Uterus (tissue), 4 donors: ENCODE data around the gene RCE1. TPM values are rescaled to one million over a fixed set of nuclear protein-coding genes. Genes with fewer than 3 reads are reported as not detected.

Experiments used
- DNase-seq, 2 donors: peaks; one replicate each; pipeline ENCODE4 v3.0.0-alpha.2; 2019 to 2020
- H3K27ac ChIP-seq, 2 donors: fragments of 200-600 bp; sonication (generic); 1 replicate in 1 of 2; 2 replicates in 1 of 2; pipeline ENCODE4 v1.5.1; 2016 to 2018
- H3K27me3 ChIP-seq, 2 donors: fragments of 200-600 bp; sonication (generic); one replicate each; pipeline ENCODE4 v1.5.1; 2018 to 2019; ENCODE audit warnings: control low read depth in 1 of 2
- H3K36me3 ChIP-seq, 2 donors: fragments of 200-600 bp; sonication (generic); one replicate each; pipeline ENCODE4 v1.5.1; 2019; ENCODE audit warnings: control low read depth in 1 of 2
- H3K4me1 ChIP-seq, 2 donors: fragments of 200-600 bp; sonication (generic); one replicate each; pipeline ENCODE4 v1.5.1; 2018 to 2019; ENCODE audit warnings: control low read depth in 1 of 2
- H3K4me3 ChIP-seq, 2 donors: fragments of 200-600 bp; sonication (generic); 1 replicate in 1 of 2; 2 replicates in 1 of 2; pipeline ENCODE4 v1.5.1; 2018 to 2019; ENCODE audit warnings: mild to moderate bottlenecking in 1 of 2
- H3K9me3 ChIP-seq, 2 donors: fragments of 200-600 bp; sonication (generic); one replicate each; pipeline ENCODE4 v1.5.1; 2019; ENCODE audit warnings: control low read depth in 1 of 2
- POLR2A ChIP-seq, 2 donors: fragments of 450-650 bp; IDR thresholded peaks; one replicate each; pipeline ENCODE4 v1.6.1; 2016; ENCODE audit warnings: antibody characterized with exemption in 2 of 2, mild to moderate bottlenecking in 1 of 2, moderate library complexity in 1 of 2
- intact Hi-C: fragments of 100-400 bp; cut with DNase I; formaldehyde crosslinking; loops from one replicate; pipeline ENCODE4 v1.15.1; 2023; ENCODE audit warnings: low total_unique reads
- total RNA-seq, 4 donors: library from RNA; depleted of rRNA in 3 of 4; stranded (reverse); fragments of >200 nt in 3 of 4; gene quantifications; one replicate each; pipeline versions ENCODE4 v1.1.0 to v1.2.4, GENCODE V29; 2014 to 2023
- TF ChIP-seq, protein P1 (sequence below), 4 experiments: fragments of 200-600 bp in 2 of 4; fragments of 450-650 bp in 2 of 4; sonication (generic) in 2 of 4; IDR thresholded peaks; one replicate each; pipeline ENCODE4 v1.5.1; 2016 to 2019; ENCODE audit warnings: antibody characterized with exemption in 4 of 4, mild to moderate bottlenecking in 2 of 4, moderate library complexity in 1 of 4
- donor health status: DM: yes; HTN: yes; CAD: no.

The RCE1 gene
- total RNA-seq, 4 donors from 2014 or later = 2.3 to 19.4 (median 13.7) TPM

DNA sequence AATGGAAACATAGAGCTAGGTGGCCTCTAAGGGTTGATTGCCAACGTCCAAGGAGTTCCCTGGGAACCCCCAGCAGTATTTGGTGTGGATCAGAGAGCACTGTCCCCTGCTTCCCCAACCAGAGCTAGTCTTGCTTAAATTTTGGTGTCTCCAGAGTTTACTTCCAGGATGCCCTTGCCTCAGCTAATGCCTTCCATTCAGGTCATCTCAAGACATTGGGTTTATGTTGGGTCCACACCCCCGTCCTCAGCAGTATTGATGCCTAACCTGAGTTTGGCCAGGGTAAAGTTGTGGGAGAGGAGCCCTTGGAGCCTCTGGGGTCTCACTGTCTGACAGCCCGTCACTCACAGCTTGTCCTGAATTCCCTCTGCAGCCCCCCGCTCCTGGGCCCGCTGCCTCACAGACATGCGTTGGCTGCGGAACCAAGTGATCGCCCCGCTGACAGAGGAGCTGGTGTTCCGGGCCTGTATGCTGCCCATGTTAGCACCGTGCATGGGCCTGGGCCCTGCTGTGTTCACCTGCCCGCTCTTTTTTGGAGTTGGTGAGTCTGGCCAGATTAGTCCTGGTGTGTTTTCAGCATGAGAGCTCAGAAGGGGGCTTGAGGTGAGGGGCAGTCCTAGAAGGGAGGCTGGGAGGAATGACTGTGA is 1.4 kb downstream of the RCE1 start:
- Histone ChIP-seq H3K27me3 (no peaks in the 10 kb centered on the region), H3K4me1 (peaks cover 9 to 17% of the 10 kb centered on the region in 2 donors), H3K4me3 (peak overlapping the region in 1 of 2 donors; percentile 96), H3K9me3 (no peaks in the 10 kb centered on the region), H3K27ac (no peak overlapping the region), H3K36me3 (no peaks in the 10 kb centered on the region)
- TF ChIP-seq POLR2A (IDR thresholded peaks at IDR 0.05) = no peak
- TF ChIP-seq, protein P1, sequence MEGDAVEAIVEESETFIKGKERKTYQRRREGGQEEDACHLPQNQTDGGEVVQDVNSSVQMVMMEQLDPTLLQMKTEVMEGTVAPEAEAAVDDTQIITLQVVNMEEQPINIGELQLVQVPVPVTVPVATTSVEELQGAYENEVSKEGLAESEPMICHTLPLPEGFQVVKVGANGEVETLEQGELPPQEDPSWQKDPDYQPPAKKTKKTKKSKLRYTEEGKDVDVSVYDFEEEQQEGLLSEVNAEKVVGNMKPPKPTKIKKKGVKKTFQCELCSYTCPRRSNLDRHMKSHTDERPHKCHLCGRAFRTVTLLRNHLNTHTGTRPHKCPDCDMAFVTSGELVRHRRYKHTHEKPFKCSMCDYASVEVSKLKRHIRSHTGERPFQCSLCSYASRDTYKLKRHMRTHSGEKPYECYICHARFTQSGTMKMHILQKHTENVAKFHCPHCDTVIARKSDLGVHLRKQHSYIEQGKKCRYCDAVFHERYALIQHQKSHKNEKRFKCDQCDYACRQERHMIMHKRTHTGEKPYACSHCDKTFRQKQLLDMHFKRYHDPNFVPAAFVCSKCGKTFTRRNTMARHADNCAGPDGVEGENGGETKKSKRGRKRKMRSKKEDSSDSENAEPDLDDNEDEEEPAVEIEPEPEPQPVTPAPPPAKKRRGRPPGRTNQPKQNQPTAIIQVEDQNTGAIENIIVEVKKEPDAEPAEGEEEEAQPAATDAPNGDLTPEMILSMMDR (IDR thresholded peaks at IDR 0.05) = no peak
- intact Hi-C loops = no loop called here
- no peak for DNase-seq

DNA sequence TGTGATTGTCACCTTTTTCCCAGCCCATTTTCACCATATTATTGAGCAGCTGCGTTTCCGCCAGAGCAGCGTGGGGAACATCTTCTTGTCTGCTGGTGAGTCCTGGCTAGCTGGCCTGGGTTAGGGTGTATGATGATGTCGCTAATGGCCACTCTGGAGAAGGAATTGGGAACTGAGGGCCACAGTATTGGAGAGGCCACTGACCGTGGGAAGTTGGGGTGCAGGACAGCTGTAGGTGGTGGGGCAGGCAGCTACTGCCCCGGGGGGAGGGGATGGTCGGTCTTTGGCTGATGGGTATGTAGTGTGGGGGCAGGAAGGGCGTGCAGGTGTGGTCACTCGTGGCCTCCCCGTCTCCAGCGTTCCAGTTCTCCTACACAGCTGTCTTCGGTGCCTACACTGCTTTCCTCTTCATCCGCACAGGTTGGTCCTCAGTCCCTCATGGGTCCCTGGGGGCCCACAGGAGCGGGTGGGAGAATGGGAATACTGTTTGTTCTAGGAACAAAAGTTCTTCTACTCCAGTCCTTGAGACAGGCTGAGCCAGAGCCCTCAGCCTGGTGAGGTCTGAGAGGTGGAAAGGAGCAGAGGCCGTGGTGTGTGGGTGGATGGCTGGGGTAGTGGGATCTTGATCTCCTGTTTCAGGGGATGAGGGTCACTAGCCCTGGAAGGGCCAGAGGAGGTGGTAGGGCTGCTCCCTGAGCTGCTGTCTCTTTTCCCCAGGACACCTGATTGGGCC is 2.1 kb downstream of the RCE1 start:
- Histone ChIP-seq H3K36me3 (no peaks in the 10 kb centered on the region), H3K27me3 (no peaks in the 10 kb centered on the region), H3K9me3 (no peaks in the 10 kb centered on the region), H3K27ac (no peak overlapping the region), H3K4me1 (peaks cover 9 to 17% of the 10 kb centered on the region in 2 donors), H3K4me3 (no peak overlapping the region)
- TF ChIP-seq POLR2A (IDR thresholded peaks at IDR 0.05) = no peak
- TF ChIP-seq, protein P1 (IDR thresholded peaks at IDR 0.05) = no peak
- no peak for DNase-seq
- intact Hi-C loops = no loop called here

DNA sequence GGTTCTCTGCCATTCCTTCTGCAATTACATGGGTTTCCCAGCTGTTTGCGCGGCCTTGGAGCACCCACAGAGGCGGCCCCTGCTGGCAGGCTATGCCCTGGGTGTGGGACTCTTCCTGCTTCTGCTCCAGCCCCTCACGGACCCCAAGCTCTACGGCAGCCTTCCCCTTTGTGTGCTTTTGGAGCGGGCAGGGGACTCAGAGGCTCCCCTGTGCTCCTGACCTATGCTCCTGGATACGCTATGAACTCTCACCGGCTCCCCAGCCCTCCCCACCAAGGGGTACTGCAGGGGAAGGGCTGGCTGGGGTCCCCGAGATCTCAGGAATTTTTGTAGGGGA is 2.6 kb downstream of the RCE1 start:
- Histone ChIP-seq H3K27me3 (no peaks in the 10 kb centered on the region), H3K36me3 (no peaks in the 10 kb centered on the region), H3K4me1 (peaks cover 9 to 17% of the 10 kb centered on the region in 2 donors), H3K9me3 (no peaks in the 10 kb centered on the region), H3K4me3 (no peak overlapping the region), H3K27ac (no peak overlapping the region)
- TF ChIP-seq, protein P1 (IDR thresholded peaks at IDR 0.05) = no peak
- TF ChIP-seq POLR2A (IDR thresholded peaks at IDR 0.05) = no peak
- intact Hi-C loops = no loop called here
- DNase-seq = no peak

DNA sequence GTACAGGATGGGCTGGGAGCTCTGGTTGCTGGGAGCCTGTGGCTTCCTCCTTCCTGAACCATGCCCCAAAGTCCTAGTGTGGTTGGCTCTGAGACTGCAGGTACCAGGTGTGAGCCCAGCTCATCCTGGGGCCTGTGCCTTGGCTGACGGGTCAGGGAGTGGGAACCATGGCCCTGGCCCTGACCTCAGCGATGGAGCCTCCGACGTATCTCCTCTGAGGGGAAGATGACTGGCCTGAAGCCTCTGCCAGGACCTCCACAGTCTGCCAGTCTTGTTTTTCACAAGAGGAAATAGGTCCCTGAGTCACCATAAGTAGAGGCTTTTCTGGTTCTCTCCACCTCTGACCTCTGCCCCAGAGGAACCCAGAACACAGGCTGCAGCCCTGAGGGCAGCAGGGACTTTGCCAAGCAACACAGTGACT is 3.4 kb downstream of the RCE1 start:
- Histone ChIP-seq H3K4me1 (peaks cover 6 to 15% of the 10 kb centered on the region in 2 donors), H3K4me3 (no peak overlapping the region), H3K27me3 (no peaks in the 10 kb centered on the region), H3K9me3 (no peaks in the 10 kb centered on the region), H3K36me3 (no peaks in the 10 kb centered on the region), H3K27ac (no peak overlapping the region)
- intact Hi-C loops = no loop called here
- TF ChIP-seq, protein P1 (IDR thresholded peaks at IDR 0.05) = no peak
- no peak for TF ChIP-seq POLR2A (IDR thresholded peaks at IDR 0.05)
- DNase-seq = no peak

DNA sequence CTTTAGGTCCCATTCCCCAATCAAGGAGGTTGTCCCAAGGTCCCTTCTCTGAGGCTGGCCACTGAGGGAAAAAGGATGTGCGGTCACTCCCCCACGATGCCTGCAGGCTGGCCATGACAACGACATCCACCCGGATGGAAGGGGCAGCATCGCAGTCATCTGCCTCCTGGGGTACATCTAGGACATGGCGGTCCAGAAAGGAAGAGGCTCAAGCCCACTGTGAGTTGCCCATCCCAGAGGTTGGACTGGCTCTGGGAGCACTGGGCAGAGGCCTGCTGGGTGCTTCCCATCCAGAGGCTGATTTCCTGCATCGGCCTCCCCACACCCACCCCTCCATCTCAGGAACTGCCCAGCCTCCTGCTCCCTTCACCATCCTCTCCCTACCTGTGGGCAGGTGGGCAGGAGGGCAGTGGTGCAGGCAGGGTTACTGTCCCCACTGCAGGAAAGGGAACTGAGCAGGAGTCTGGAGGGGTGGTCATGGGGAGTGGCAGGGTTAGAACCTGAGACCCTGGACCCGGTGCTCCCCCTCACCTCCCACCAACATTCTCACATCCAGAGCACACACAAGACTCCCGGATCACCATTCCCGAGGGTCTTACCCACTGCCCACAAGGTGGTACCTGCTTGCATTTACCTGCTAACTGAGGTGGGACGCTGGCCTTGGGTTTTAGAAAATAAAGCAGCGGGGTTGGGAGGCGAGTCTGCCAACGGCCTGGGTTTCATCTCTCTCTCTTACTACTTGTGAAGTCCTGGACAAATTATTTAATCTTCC is 4.4 kb downstream of the RCE1 start:
- no peak overlapping the region for H3K27ac ChIP-seq
- H3K9me3 ChIP-seq = no peaks in the 10 kb centered on the region
- H3K36me3 ChIP-seq = no peaks in the 10 kb centered on the region
- H3K27me3 ChIP-seq = no peaks in the 10 kb centered on the region
- peaks cover 0 to 7% of the 10 kb centered on the region in 2 donors for H3K4me1 ChIP-seq
- H3K4me3 ChIP-seq = no peak overlapping the region
- intact Hi-C loops = no loop called here
- TF ChIP-seq POLR2A (IDR thresholded peaks at IDR 0.05) = no peak
- TF ChIP-seq, protein P1 (IDR thresholded peaks at IDR 0.05) = no peak
- DNase-seq = peak in 1 of 2 donors; percentile 12
